GM21526 (cell line): Measurements from ENCODE around the gene TPPP2.

ENCODE experiments used
- ATAC-seq: cut with Tn5 transposase; IDR thresholded peaks from one replicate; pipeline ENCODE4 v1.9.1; 2021; ENCODE audit warnings: moderate library complexity; ENCODE audit not compliant: unreplicated experiment, low FRiP score

Gene TPPP2

DNA sequence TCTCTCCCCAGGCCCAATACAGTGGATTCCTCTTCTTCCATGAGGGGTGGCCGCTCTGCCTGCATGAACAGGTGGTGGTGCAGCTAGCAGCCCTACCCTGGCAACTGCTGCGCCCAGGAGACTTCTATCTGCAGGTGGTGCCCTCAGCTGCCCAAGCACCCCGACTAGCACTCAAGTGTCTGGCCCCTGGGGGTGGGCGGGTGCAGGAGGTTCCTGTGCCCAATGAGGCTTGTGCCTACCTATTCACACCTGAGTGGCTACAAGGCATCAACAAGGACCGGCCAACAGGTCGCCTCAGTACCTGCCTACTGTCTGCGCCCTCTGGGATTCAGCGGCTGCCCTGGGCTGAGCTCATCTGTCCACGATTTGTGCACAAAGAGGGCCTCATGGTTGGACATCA lies 43.9 kb downstream of the TPPP2 start:
- ATAC-seq = no peak

DNA sequence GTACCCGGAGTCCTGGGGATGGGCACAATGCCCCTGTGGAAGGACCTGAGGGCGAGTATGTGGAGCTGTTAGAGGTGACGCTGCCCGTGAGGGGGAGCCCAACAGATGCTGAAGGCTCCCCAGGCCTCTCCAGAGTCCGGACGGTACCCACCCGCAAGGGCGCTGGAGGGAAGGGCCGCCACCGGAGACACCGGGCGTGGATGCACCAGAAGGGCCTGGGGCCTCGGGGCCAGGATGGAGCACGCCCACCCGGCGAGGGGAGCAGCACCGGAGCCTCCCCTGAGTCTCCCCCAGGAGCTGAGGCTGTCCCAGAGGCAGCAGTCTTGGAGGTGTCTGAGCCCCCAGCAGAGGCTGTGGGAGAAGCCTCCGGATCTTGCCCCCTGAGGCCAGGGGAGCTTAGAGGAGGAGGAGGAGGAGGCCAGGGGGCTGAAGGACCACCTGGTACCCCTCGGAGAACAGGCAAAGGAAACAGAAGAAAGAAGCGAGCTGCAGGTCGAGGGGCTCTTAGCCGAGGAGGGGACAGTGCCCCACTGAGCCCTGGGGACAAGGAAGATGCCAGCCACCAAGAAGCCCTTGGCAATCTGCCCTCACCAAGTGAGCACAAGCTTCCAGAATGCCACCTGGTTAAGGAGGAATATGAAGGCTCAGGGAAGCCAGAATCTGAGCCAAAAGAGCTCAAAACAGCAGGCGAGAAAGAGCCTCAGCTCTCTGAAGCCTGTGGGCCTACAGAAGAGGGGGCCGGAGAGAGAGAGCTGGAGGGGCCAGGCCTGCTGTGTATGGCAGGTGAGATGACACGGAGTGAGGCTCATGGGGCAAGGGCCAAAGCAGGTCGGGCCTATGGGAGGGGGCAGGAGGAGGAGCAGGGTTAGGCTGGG lies 44.6 kb downstream of the TPPP2 start:
- no peak for ATAC-seq

DNA sequence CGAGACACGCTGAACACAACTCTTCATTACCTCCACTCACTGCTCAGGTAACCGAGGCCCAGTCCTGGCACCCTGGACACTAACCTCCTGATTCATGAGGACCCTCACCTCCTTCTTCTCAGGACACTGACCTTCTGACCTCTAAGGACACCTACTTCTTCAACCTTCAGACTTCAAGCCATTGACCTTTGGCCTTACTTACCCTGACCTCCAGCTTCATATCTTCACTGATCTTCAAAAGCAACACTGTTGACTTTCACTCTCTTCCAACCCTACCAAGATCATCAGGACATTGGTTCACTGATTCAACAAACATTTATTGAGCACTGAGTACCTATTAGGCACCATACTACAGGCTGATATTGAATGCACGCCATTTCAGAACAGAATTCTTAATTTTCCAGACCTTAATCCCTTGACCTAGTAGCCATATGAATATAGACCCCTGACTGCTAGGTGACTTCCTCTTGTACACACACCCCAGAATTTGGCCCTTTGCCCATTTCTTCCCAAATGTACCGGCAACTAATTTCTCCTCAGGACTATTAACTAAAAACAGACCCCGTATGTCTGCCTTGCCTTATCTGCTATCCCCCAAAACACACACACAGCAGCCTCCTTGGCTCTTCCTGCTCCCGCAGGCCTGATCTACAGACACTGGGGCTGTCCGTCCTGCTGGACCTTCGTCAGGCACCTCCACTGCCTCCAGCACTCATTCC lies 45.9 kb downstream of the TPPP2 start:
- ATAC-seq = no peak

DNA sequence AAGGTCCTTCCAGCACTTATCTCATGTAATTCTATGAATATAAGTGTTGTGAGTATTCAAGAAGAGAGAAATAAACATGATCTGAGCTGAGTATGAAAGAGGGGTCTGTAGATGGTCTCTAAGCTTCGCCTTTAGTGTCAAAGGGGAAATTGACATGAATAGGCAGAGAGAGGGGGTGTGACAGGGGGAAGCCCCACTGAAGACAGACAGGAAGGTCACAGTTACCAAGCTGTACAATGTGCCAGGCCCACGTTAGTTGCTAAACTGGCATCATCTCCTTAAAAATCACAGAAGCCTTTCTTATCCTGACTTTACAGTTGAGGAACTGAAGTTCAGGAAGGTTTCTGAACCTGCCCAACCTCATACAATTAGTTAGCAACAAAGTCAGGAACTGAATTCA lies 47.7 kb downstream of the TPPP2 start:
- ATAC-seq = no peak

- ATAC-seq = no peak
Observed at GRCh38 chr14:21078287-21078686, 48.3 kb downstream of the TPPP2 start.

DNA sequence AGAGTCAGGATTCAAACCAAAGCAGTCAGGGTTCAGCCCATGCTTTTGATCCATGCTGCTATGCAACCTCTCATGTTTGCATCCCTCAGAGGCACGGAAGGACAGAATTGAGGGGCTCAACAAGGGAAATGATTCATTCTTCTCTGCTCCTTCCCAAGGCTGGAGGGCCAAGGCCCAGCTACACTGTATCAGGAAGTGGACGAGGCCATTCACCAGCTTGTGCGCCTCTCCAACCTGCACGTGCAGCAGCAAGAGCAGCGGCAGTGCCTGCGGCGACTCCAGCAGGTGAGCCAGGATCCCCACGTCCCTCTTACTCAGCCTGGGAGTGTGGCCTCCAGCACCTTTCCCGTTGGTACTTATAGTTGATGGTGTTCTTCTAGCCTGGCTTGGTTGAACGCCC lies 48.7 kb downstream of the TPPP2 start:
- no peak for ATAC-seq

DNA sequence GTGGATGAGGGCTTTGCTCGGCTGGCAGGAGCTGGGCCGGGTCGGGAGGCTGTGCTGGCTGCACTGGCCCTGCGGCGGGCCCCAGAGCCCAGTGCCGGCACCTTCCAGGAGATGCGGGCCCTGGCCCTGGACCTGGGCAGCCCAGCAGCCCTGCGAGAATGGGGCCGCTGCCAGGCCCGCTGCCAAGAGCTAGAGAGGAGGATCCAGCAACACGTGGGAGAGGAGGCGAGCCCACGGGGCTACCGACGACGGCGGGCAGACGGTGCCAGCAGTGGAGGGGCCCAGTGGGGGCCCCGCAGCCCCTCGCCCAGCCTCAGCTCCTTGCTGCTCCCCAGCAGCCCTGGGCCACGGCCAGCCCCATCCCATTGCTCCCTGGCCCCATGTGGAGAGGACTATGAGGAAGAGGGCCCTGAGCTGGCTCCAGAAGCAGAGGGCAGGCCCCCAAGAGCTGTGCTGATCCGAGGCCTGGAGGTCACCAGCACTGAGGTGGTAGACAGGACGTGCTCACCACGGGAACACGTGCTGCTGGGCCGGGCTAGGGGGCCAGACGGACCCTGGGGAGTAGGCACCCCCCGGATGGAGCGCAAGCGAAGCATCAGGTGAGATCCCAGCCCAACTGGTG lies 51.6 kb downstream of the TPPP2 start:
- ATAC-seq = no peak
